ENCODE results near the gene STON2.

DNA sequence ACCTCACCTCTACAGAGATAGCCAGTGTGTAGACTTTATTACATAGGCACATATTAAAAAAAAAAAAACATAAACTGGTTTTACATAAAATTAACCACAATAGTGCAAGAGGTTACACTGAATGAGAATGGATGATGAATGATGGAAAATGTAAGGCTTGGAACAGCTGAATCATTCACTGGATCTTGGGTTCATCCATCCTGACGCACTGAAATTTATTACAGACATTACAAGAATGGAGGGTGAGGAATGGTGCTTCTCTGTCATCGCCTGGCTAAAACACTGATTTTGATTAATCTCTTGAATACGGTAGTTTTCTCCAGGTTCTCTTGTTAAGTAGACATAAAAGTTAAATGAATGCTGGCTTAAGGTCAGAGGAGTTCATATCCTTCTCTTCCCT is 139.4 kb downstream of the STON2 start:
- TF ChIP-seq, protein P1, sequence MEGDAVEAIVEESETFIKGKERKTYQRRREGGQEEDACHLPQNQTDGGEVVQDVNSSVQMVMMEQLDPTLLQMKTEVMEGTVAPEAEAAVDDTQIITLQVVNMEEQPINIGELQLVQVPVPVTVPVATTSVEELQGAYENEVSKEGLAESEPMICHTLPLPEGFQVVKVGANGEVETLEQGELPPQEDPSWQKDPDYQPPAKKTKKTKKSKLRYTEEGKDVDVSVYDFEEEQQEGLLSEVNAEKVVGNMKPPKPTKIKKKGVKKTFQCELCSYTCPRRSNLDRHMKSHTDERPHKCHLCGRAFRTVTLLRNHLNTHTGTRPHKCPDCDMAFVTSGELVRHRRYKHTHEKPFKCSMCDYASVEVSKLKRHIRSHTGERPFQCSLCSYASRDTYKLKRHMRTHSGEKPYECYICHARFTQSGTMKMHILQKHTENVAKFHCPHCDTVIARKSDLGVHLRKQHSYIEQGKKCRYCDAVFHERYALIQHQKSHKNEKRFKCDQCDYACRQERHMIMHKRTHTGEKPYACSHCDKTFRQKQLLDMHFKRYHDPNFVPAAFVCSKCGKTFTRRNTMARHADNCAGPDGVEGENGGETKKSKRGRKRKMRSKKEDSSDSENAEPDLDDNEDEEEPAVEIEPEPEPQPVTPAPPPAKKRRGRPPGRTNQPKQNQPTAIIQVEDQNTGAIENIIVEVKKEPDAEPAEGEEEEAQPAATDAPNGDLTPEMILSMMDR (IDR thresholded peaks at IDR 0.05), result no peak
- TF ChIP-seq, protein P2, sequence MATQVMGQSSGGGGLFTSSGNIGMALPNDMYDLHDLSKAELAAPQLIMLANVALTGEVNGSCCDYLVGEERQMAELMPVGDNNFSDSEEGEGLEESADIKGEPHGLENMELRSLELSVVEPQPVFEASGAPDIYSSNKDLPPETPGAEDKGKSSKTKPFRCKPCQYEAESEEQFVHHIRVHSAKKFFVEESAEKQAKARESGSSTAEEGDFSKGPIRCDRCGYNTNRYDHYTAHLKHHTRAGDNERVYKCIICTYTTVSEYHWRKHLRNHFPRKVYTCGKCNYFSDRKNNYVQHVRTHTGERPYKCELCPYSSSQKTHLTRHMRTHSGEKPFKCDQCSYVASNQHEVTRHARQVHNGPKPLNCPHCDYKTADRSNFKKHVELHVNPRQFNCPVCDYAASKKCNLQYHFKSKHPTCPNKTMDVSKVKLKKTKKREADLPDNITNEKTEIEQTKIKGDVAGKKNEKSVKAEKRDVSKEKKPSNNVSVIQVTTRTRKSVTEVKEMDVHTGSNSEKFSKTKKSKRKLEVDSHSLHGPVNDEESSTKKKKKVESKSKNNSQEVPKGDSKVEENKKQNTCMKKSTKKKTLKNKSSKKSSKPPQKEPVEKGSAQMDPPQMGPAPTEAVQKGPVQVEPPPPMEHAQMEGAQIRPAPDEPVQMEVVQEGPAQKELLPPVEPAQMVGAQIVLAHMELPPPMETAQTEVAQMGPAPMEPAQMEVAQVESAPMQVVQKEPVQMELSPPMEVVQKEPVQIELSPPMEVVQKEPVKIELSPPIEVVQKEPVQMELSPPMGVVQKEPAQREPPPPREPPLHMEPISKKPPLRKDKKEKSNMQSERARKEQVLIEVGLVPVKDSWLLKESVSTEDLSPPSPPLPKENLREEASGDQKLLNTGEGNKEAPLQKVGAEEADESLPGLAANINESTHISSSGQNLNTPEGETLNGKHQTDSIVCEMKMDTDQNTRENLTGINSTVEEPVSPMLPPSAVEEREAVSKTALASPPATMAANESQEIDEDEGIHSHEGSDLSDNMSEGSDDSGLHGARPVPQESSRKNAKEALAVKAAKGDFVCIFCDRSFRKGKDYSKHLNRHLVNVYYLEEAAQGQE (IDR thresholded peaks at IDR 0.05; ENCODE audit: insufficient read depth in 1 of 2, low read depth in 2 of 2, low read length in 1 of 2), result no peak
- TF ChIP-seq TCF7L2 (IDR thresholded peaks at IDR 0.05; ENCODE audit: low read depth, low read length) (no peak), SIN3A (IDR thresholded peaks at IDR 0.05; ENCODE audit: borderline replicate concordance, insufficient read depth, low read depth, low read length) (no peak), POLR2AphosphoS5 (IDR thresholded peaks at IDR 0.05; ENCODE audit: low read depth, low read length) (no peak)
